RWPE1 (cell line): ENCODE data around the gene CHD9.

Source experiments
- CTCF ChIA-PET: fragments of 350-600 bp; sonication (Branson Sonifier 250); formaldehyde crosslinking; extraction: SDS; loops from one replicate; lab custom pipeline; 2021; lab: Yijun Ruan, JAX
- POLR2A ChIA-PET: fragments of 400-600 bp; formaldehyde crosslinking; extraction: SDS; loops from one replicate; lab custom pipeline; 2020; ENCODE audit warnings: antibody characterized with exemption; ENCODE audit not compliant: low non-redundant PET; lab: Yijun Ruan, JAX
- DNase-seq: peaks from one replicate; pipeline ENCODE4 v3.0.0; 2012; ENCODE audit warnings: low spot score
- H3K27ac ChIP-seq: fragments of 450-650 bp; 2 replicates; pipeline ENCODE4 v1.5.1; 2017
- CTCF ChIP-seq: fragments of 450-650 bp; conservative IDR thresholded peaks from 2 replicates; pipeline ENCODE4 v1.5.1; 2017; ENCODE audit warnings: low read depth, mild to moderate bottlenecking

CHD9 gene

GRCh38 chr16:53056392-53056881, 1.6 kb downstream of the CHD9 start:
- peak overlapping the region; percentile 95 for H3K27ac ChIP-seq
- CTCF ChIA-PET = interaction anchor here (2.7 kb wide), 1 partner anchor 24 kb away, joined by 17 read pairs; no protein-coding TSS in a partner anchor
- POLR2A ChIA-PET = no interaction called here
- TF ChIP-seq CTCF = no peak
- DNase-seq = no peak

DNA sequence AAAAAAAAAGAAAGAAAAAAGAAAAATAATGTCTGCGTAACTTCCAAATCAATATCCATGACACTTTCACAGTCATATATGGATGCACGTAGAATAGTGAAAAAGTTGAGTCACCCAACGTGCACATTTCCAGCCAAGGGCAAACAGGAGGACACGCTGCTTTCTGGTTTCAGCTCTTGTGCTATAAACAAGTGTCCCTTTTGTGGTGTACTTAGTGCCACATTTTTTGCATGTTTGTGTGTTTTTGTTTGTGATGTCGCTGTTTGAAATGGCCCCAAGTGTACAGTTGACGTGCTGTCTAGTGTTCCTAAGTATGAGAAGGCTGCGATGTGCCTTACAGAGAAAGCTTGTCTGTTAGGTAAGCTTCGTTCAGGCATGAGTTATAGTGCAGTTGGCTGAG, 2.9 kb downstream of the CHD9 start:
- ChIA-PET POLR2A (no interaction called here), CTCF (interaction anchor here (0.7 kb wide), 1 partner anchor 41 kb away, joined by 3 read pairs; no protein-coding TSS in a partner anchor)
- H3K27ac ChIP-seq = no peak overlapping the region
- no peak for DNase-seq
- TF ChIP-seq CTCF = no peak

- POLR2A ChIA-PET = no interaction called here
- no peak for DNase-seq
- CTCF ChIA-PET = no interaction called here
- peak overlapping the region; percentile 45 for H3K27ac ChIP-seq
- no peak for TF ChIP-seq CTCF
Measured at GRCh38 chr16:53058441-53058840, 3.6 kb downstream of the CHD9 start.

DNA sequence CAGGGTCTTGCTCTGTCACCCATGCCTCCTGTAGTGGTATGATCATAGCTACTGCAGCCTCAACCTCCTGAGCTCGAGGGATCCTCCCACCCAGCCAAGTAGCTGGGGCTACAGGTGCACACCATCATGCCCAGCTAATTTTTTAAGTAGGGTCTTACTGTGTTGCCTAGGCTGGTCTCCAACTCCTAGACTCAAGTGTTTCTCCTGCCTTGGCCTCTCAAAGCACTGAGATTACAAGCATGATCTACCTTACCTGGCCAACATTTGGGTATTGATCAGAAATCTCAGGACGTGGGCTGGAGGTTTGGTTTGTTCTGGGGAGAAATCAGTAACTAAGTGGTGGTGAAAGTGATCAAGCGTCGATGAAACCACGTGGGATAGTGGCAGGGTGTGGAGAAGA, 4.1 kb downstream of the CHD9 start:
- ChIA-PET POLR2A (no interaction called here), CTCF (interaction anchor here (1.7 kb wide), 1 partner anchor 21 kb away, joined by 4 read pairs; no protein-coding TSS in a partner anchor)
- no peak for DNase-seq
- peak overlapping the region; percentile 45 for H3K27ac ChIP-seq
- no peak for TF ChIP-seq CTCF

GRCh38 chr16:53059672-53060071, 4.9 kb downstream of the CHD9 start:
- ChIA-PET CTCF (interaction anchor here (0.6 to 1.7 kb wide), 2 partner anchors 20 to 155 kb away, joined by 4 read pairs; no protein-coding TSS in a partner anchor), POLR2A (no interaction called here)
- no peak for TF ChIP-seq CTCF

GRCh38 chr16:53061256-53061655, 6.5 kb downstream of the CHD9 start:
- POLR2A ChIA-PET = interaction anchor here (0.7 kb wide), 1 partner anchor 92 kb away, joined by 9 read pairs; no protein-coding TSS in a partner anchor

More at GRCh38 chr16:53059672-53060071, 4.9 kb downstream of the CHD9 start:
- no peak for DNase-seq
- H3K27ac ChIP-seq = no peak overlapping the region

More at GRCh38 chr16:53061256-53061655, 6.5 kb downstream of the CHD9 start:
- TF ChIP-seq CTCF = no peak
- H3K27ac ChIP-seq = no peak overlapping the region
- DNase-seq = no peak
- CTCF ChIA-PET = no interaction called here
